Activated T-cell treated with anti-CD3 and anti-CD28 coated beads for 1 hour (primary cell): ENCODE measurements around the gene ATAD3A.
"Not testable (repeated sequence)": the region's sequence is repeated elsewhere in the genome, so short reads cannot be mapped to it uniquely, and the experiment has no call there.

Experiments
- DNase-seq: peaks from one replicate; pipeline ENCODE4 v3.0.0-alpha.2; 2020; ENCODE audit warnings: low read depth

ATAD3A gene

DNA sequence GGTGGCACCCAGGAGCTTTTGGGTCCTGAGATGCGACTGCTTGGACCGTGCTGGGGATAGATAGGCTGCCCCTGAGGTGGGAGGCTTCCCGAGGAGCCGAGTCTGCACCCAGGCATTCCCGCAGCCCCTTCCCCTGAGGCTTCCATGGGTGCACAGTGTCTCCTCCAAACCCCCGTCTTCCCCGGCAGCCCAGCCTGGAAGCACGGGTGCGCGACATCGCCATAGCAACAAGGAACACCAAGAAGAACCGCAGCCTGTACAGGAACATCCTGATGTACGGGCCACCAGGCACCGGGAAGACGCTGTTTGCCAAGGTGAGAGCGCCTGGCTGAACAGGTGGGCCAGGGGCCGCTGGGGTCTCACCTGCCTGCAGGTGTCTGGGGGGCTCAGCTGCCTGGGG is 11.7 kb downstream of the ATAD3A start:
- DNase-seq: not testable (repeated sequence)

DNA sequence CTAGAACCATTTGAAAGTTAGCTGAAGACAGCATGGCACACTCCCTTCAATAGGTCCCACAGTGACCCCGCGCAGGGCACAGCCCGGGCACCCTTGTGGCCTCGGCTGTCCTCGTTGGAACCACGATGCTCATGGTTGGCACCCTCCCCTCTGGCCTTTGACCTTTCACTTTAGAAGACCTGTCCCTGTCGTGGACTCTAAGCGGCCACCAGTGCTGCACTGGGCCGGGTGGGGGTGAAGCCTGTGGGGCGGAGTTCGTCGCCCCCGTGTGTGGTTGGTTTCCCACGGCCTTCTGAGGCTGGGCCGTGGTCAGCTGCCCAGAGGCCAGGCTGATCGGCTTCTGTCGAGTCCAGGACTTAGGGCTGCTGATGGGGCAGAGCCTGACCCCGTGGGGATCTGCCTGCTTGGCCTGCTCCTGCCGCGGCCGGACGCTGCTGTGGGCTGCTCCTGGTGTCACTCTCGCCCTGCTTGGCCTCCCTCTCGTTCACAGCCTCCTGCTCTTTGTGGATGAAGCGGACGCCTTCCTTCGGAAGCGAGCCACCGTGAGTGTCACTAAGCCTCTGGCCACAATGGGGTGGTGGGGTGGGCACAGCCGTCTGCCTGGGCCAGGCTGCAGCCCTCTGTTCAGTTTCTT is 12.9 kb downstream of the ATAD3A start:
- not testable (repeated sequence) for DNase-seq

DNA sequence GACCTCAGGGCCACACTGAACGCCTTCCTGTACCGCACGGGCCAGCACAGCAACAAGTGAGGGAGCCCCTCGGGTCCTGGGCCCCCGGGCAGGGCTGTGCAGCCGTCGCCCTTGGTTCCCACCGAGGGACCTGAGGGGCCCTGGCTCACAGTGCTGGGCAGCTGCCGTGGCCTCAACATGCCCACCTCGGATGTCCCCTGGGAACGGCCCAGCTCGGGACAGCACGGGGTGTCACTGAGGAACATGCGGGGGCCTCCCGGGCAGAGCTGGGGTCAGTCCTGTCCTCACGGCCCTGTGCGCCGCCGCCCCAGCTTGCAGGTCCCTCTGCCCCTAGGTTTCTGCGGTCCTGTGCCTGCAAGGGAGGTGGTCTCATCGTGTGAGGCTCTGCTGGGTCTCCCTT is 14.5 kb downstream of the ATAD3A start:
- not testable (repeated sequence) for DNase-seq

DNA sequence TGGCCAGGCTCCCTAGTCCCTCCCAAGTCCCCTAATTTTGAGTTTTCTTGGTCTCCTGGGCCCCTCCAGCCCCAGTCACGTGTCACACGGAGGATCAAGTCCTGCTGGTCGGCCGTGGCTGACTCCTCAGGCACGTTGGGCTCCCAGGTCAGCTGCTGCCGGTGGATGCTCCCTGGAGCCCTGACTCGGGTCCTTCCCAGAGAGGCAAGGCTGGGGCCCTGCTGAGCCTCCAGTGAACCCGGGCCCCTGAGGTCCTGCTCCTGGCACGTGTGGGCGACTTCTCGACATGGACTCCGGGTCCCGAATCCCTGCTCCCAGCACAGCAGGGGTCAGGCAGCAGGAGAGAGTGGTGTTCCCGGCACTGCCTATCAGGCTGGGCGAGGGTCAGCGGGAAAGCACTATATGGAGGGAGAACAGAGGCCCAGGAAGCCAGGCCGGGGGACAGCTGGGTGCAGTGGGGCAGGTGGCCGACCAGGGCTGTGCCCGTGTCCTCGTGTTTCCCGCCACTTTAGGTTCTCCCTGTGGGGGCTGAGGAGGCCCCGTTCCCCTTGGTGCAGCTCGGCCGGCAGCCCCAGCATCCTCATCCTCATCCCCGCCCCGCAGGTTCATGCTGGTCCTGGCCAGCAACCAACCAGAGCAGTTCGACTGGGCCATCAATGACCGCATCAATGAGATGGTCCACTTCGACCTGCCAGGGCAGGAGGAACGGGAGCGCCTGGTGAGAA is 15.3 kb downstream of the ATAD3A start:
- DNase-seq: no peak

DNA sequence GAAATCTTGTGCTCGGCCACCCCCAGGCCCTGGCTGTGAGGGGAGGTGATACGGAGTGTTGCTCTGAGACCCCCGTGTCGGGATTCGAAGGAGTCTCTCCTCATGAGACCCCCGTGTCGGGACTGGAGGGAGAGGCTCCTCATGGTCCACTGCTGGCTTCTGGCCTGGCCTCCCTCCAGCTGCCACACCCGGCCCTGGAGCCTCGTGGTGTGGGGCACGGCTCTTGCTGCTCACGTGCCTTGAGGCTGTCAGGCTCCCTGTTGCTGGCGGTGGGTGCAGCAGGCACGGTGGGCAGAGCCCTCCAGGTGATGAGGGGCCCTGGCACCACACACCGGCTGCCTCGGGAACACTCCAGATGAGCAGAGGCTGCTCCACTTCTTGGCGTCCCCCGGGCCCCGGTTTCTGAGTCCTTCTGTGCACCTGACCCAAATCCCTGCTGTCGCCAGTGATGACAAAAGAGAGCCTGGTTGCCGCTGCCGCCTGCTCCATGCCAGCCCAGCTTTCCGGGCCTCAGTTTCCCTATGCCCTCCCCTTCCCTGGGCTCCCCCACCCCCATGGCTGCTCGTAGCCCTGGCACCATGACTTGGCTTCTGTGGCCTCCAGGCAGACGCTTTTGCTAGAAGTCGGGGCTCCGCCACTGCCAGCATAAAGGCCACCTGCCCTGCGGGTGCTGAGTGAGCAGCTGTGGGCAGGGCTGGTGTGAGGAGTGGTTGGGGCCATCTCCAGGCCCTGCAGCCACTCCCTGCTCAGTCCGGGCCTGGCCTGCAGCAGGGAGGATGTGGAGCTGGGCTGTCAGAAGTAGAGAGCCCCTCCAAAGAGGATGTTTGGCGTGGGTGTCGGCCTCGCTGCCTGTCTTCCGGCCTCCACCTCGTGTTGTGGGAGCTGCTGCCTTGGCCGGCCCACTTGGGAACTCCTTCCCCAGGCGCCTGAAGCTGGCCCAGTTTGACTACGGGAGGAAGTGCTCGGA is 16.6 kb downstream of the ATAD3A start:
- no peak for DNase-seq

DNA sequence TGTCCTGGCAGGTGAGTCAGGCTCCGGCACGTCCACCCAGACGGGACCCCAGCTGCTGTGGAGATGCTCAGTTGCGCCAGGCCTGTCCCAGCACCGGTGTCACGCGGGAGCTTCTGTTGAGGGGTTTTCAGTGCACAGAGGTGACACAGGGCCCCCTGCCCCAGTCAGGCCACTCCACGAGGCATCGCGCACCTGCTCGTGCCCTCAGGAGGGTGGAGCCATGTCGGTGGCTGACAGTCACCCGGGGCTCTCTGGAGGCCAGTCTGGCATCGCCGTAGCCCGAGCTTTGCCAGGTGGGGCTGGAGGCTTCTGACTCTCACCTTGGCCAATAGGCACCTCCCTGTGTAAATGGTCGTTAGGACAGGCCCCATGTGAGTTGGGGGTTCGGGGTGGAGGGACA is 17.4 kb downstream of the ATAD3A start:
- no peak for DNase-seq

DNA sequence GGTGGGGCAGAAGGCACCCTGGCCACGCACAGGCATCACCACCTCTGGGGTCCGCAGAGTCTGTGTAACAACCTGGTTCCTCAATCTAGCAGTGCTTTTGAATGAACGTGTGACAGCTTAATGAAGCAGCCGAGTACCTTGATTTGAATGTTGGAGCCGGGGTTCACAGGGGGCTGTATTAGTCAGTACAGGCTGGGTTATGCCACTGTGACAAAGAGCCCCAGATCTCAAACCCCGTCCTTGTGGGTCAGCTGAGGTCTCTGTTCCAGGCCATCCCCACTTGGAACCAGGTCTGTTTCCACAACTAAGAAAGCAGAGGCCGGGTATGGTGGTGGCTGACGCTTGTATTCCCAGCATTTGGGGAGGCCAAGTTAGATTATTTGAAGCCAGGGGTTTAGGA is 18.0 kb downstream of the ATAD3A start:
- no peak for DNase-seq

DNA sequence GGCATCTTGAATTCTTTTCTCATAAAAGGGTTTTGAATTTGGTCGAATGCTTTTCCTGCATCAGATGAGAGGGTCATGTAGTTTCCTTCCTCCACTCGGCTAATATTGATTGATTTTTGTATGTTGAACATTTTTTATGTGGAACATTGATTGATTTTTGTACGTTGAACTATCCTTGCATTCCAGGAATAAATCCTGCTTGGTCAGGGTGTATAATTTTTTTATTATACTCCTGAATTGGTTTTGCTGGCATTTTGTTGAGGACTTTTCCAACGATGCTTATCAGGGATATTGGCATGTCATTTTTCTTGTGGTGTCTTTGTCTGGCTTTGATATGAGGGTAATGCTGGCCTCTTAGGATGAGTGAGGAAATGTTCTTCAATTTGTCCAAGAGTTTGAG is 20.0 kb downstream of the ATAD3A start:
- DNase-seq: no peak

DNA sequence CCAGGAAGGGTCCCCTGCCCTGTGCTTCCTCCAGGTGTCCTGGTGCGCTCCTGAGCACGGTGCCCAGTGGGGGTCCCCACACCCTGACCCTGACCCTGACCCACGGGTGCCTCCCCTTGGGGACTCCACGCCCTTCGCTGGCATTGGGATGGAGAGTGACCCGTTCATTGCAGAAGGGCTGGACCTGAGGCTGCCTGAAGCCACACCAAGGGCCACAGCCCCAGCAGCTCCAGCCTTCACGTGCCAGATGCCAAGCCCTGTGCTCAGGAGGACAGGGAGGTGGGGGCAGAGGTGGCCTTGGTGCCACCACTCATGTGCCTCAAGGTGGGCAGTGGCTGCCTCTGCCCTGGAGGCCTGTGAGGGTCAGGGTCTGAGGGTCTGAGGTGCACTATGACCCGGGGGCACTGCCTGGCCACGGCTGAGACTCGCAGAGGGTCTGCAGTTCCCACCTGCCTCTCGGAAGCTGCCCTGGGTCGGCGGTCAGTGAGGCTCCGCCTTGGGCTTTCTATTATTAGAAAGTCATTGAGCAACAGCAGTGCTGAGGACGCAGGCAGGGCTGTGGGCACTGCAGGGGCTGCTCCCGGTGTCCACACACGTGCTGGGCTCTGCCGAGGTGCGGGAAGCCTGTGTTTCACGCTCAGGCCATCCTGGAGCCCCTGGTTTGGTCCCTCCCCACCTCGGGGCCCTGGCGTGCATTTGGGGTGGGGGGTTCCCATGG is 21.4 kb downstream of the ATAD3A start:
- not testable (repeated sequence) for DNase-seq

DNA sequence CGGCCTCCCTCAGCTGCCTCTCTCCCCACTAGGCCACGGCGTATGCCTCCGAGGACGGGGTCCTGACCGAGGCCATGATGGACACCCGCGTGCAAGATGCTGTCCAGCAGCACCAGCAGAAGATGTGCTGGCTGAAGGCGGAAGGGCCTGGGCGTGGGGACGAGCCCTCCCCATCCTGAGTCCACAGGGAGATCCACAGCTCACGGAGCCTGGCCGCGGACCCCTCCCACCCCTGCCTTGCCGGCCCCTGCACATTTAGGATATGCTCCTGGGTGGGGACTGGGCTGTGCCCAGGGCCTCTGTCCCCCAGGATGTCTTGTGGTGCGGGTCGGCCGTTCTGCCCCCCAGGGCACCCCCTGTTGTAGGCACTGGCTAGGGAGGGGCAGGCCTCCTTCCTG is 21.9 kb downstream of the ATAD3A start:
- DNase-seq: not testable (repeated sequence)

DNA sequence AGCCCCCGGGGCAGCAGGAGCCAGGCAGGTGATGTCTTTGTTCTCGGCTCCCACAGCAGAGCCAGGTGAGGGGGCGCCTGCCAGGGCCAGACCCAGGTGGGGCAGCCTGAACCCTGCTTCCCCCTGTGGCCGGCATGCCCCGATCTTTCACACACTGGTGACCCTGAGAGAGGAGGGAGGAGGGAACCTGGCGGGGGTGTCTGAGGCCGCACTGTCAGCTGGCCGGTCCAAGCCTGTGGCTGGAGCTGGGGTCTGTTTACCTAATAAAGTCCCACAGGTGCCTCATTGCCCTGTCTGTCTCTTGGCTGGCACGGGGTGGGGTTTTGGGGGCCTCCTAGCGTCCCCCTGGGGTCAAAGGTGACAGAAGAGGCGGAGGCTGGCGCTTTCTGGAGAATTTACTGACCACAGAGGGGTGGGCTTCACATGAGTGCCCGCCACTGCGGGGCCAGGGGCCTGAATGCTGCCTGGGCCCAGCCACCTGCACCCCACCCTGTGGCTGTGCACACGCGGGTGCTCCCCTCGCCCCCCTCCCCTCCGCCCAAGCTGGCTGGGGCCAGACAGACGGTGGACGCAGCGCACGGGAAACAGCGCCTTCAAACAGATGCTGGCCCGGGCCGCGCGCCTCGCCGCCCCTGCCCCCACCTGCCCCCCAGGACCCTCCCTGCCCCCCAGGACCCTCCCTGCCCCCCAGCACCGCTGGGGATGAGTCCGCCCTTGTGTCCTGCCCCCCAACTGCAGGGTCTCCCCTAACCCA is 22.6 kb downstream of the ATAD3A start:
- no peak for DNase-seq

DNA sequence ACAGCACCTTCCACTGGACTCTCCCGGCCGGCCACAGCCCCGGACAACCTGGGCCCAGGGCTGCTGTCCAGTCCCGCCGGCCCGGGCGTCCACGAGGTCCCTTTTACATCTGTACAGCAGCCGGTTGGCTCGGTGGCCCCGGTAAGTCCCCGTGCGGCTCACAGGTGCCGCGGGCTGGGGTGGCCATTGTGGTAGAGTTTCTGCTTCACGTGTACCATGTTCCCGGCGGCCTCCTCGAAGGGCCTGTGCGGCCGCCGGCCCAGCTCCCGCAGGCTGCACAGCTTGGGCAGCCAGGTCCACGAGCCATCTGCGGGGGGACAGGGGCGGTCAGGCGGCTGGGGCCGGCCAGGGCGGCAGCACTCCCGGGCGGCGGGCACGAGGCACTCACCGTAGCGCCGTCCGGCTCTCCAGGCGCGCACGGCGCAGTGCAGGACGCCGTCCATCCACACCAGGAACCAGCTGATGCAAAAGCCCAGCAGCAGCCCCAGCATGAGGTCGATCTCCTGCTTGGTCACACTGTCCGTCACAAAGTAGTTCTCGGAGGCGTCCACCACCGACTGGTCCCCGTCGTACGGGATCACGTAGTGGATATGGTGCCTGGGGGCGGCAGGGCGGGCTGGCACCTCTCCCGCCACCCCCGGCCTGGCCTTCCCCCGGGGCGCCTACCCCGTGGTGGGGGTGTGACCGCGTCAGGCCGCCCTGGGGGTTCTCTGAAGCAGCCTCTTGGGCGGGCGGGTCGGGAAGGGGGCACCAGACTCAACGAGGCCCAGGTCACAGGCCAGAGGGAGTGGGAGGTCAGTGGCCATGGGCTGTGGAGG is 23.4 kb downstream of the ATAD3A start:
- no peak for DNase-seq

DNA sequence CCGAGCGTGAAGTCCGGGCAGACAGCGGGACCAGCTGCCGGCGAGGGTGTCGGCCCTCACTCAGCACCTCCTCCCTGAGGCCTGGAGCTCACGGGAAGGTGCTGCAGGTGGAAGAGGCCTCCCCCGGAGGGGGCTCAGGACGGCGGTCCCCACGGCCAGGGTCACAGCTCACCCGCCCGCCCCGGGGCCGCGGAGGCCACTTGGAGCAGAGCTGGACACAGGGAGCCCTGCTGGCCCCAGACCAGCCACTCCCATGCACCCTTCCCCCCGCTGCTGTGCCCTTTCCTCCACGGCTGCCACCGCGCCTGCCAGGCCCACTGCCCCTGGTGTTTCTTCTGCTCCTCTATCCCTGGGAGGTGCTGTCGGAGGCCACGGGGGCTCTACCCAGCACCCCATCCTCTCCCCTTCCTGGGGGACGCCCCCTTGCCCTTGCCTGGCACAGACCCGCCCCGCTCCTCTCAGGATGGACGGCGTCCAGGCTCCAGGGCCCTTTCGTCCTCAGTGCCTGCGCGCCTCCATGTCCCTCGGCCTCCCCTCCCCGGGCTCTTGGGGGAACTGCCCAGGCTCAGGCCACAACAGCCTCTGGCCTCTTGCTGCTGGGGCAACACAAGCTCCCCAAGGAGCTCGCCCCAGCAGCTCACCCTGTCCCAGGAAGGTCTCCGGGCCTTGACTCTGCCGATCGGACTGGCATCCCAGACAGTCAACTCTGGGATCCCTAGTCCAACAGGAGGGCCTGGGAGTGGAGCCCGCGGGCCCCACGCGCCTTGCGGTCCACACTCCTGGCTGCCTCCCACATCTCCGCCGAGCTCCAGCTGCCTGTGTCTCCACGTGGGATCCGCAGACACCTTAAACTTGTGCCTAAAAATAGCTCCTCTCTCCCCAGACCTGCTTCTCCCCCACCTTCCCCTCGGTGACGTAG is 24.3 kb downstream of the ATAD3A start:
- DNase-seq: no peak

DNA sequence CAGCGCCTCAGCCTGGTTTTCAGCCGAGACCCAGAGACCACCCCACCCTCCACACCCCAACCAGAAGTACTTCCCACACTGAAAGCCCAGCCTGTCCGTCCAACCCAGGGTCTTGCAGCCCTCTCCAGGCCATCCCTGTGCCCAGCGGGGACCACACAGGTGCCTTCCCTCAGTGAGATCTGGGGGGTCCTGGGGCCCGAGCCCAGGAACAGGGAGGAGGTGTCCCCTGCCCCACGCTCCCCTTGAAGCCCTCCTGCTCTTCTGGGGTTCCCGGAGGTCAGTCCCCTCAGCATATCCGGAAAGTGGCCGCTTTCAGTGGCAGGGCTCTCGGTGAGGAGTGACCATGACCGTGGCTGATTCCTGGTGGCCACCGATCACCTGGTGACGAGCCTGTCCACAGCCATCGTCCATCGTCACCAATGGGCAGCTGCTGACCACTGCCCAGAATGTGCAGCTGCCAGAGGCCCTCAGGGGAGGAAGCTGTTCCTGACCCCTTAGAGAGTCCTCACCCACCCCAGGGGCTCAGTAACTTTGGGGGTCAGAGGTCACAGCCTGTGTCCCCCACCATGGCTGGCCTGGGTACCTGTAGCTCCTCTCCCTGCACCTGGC is 25.1 kb downstream of the ATAD3A start:
- no peak for DNase-seq

DNA sequence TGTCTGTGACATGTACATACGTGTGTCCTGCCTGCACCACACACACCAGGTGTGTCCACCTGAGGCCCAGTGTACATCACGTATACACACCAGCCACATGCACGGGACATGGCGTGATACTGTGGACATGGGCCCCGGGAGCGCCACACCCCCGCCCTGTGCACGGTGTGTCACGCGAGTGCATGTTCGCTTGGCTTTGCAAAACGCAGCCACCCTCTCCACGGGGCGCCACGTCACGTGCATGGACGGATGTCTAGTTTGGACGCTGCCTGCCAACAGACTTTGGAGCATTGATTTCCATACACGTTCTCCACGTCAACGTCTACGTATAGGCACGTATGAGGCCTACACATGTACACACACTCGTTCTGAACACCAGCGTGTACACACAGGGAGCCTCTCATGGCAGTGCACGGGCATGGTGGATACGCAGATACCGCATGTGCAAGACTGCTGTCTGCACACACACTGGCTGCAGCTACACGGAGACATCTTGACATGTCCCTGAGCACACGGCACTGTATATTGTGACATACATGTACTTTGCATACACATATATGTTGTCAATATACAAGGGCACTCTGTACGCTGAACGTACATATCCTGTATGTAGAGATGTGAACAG is 25.8 kb downstream of the ATAD3A start:
- DNase-seq: no peak

DNA sequence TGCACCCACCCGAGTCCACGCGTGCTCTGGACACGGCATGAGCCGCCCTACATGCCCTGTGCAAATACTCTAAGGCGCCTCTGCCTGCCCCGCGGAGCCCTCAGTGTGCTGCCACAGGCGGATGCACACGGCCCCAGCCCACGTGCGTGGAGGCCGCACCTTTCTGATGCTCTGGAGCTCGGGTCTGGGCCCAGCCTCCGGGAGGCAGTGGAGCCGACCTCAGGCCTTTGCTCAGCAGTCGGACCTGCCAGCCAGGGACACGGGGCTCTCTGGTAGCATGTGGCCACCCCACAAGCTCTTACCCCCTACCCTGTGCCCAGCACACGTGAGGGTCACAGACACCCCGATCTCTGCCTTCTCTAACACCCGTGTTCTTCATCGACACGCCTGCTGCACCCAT is 26.4 kb downstream of the ATAD3A start:
- no peak for DNase-seq

DNA sequence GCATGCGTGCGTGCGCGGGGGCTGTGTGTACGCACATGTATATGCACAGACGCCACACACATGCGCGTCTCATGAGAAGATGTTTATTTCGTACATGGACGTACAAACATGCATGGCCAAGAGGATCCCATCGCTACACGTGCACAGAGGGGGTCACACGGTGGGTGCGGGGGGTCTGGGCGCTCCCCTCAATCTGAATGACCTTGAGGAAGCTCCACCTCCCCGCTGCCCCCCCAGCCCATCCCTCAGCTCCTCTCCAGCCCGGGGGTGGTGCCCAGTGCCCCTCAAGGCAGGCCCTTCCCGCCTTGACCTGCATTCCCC is 27.0 kb downstream of the ATAD3A start:
- DNase-seq: no peak

DNA sequence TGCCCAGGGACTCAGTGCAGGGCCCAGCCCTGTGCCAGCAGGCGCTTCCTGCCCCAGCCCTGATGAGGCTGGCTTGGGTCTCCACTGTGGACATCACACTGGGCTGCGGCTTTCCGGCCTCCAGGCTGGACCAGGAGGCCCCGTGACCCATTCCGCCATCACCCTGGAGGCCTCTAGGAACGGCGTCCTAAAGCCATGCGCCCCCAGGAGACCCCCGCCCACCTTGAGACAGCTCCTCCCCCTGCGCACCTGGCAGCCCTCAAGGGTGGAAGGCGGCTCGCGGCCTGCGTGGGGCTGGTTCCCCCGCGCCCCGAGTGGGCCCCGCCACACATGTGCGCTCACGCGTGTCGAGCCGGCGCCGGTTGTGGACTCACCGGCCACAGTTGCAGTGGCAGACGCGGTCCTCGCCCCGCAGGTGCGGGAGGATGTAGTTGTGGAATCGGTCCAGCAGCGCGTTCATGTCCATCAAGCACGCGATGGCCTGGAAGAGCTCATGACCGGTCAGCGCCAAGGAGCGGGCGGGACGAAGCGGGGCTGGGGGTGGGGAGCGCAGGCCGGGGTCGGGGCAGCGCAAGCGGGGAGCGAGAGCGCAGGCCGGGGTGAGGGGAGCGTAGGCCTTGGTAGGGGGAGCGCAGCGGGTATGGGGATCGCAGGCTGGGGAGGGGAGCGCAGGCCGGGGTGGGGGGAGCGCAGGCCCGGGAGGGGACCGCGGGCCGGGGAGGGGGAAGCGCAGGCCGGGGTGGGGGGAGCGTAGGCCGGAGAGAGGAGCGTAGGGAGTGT is 27.5 kb downstream of the ATAD3A start:
- DNase-seq: no peak
